ENCODE results near the gene SEC24D. TPM values are rescaled to one million over a fixed set of nuclear protein-coding genes. Genes with fewer than 3 reads are reported as not detected.
"Not testable (repeated sequence)": the region's sequence is repeated elsewhere in the genome, so short reads cannot be mapped to it uniquely, and the experiment has no call there.

The SEC24D gene
- polyA plus RNA-seq (2013, experiment 1 of 2; ENCODE audit: insufficient read length), result 154 TPM
- 202 TPM for polyA plus RNA-seq (2013, experiment 2 of 2; ENCODE audit: insufficient read length)

DNA sequence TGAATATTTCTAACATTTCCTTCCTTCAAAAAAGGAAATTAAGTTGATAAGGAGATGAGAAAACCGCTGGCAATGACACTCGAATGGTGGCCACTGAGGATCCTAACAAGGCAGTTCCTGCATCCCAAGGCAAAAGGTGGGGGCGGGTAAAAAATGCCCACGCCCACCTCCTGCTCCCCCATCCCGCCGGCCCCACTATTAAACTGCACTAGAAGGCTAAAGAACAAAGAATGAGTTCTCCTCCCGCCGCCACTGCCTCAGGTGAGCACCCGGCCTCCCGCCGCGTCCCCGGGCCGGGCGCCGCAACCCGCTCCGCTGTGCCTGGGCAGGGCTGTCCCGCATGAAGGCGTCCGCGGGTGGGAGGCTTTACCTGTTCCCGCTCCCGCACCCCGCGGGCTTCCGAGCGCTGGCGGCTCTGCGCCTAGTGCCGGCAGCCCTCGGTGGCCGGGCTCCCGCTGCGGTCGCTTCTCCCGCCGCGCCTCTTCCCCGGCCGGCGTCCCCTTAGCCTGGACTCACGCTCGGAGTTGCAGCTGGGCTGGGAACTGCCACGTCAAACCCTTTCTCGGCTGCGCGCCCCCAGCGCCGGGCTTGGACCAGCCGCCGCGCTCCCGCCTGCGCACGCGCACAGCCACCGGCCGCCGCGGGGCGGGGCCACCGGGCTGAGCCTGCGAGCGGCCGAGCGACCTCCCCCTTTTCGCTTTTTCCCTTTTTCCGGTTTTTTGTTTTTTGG lies at the start of gene SEC24D:
TSS of gene SEC24D (minus strand) at position 556 of the 730 bp plus-strand sequence. CDS start 2,430 bp downstream, outside the sequence.
- peak; percentile 90 for DNase-seq

DNA sequence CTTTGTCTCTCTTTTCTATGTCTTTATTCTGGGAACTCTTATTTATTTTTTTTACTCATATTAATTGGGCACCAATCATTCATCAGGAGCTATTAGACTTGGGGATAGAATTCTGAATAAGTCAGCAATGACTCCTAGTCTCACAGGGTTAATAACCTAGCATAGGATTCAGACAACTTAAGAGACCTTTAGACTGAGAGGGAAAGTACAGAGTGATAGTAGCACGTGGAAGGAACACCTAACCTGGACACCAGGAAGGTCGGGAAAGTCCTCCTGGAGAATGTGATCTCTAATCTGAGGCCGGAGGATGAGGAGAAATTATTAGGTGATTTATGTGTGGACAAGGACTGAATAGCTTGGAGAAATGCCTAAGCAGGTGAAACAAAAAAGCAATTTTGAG lies 48.8 kb upstream of the SEC24D start:
- DNase-seq, result no peak

GRCh38 chr4:118883861-118884260 lies 47.9 kb upstream of the SEC24D start:
- DNase-seq, result no peak

DNA sequence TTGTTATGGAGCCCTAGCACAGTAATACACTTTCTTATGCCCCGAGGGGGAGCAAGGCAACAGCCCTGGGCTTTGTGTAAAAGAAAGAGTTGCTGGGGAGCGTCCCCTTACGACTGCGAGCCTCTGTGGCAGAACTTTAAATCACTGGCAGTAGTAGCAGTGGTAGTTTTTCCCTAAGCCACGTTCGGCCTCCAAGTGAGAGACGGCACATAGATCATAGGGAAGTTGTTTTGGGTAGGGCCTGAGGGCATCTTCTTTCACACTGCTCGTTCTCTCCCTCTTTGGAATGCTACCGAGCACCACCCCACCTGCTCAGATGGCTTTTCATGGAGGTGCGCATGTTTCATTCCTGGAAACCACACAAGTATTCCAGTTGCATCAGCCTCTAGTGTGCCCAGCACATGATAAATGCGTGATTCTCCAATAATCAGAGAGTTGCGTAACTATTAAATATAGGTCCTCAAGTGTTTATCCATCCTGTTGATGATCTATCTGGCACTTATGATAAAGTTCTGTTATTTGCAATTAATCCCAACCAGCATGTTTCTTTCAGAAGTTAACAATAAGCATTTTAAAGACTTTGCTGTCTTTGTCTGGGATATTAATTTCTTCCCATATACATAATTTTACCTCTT lies 45.7 kb upstream of the SEC24D start:
- no peak for DNase-seq

DNA sequence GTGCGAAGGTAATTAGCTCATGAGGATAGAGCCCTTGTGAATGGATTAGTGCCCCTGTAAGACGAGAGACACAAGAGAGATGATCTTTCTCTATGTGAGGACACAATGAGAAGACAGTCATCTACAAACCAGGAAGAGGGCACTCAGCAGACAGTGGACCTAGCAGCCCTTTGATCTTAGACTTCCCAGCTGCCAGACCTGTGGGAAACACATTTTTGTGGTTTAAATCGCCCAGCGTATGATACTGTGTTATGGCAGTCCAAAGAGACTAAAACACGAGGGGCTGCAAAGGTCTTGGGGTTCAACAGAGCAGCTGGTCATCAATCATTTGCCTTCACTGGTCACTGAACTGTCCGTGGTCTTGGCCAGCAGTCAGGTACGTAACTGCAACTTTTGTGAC lies 43.5 kb upstream of the SEC24D start:
- DNase-seq, result no peak

DNA sequence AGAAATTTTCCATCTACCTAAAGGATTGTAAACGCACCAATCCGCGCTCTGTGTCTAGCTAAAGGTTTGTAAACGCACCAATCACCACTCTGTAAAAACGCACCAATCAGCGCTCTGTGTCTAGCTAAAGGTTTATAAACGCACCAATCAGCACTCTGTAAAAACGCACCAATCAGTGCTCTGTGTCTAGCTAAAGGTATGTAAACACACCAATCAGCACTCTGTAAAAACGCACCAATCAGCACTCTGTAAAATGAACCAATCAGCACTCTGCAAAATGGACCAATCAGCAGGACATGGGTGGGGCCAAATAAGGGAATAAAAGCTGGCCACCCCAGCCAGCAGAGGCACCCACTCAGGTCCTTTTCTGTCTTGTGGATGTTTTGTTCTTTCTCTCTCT lies 42.6 kb upstream of the SEC24D start:
- not testable (repeated sequence) for DNase-seq

- DNase-seq, result no peak
Measured at GRCh38 chr4:118877797-118878196, 41.9 kb upstream of the SEC24D start.

GRCh38 chr4:118872181-118872580 lies 36.3 kb upstream of the SEC24D start:
- no peak for DNase-seq

DNA sequence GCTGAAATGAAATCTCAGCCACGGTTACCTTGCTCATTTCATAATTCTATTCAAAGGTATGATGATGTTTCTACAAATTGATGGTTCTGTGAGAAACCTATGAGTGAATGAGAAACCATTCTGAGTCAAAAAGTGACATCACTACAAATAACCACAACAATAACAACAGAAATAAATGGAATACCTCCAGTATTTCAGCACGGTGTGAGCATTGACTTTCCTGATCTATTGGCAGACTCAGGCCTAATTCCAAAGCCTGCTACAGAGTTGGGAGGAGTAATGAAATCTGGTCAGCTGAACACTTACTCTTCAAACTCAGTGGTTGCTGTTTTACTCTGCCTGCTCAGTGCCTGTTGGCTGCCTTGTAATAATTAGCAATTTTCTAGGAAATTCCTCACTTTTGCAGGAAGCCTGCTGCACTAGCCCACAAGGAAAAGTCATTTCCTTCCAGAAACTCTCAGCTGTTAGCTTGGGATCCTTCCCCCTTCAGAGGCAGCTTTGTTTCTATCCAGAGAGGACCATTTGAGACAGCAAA lies 33.9 kb upstream of the SEC24D start:
- DNase-seq, result peak; percentile 42

GRCh38 chr4:118867311-118868067 lies 31.6 kb upstream of the SEC24D start:
- DNase-seq, result no peak

GRCh38 chr4:118866442-118866841 lies 30.5 kb upstream of the SEC24D start:
- no peak for DNase-seq

GRCh38 chr4:118865091-118865708 lies 29.3 kb upstream of the SEC24D start:
- DNase-seq, result peak; percentile 54

- DNase-seq, result no peak
Measured at GRCh38 chr4:118858779-118859178, 22.9 kb upstream of the SEC24D start.

GRCh38 chr4:118857760-118858159 lies 21.8 kb upstream of the SEC24D start:
- DNase-seq, result no peak

GRCh38 chr4:118850488-118851173 lies 14.7 kb upstream of the SEC24D start:
- no peak for DNase-seq

- no peak for DNase-seq
Measured at GRCh38 chr4:118849867-118850487, 14.1 kb upstream of the SEC24D start.

DNA sequence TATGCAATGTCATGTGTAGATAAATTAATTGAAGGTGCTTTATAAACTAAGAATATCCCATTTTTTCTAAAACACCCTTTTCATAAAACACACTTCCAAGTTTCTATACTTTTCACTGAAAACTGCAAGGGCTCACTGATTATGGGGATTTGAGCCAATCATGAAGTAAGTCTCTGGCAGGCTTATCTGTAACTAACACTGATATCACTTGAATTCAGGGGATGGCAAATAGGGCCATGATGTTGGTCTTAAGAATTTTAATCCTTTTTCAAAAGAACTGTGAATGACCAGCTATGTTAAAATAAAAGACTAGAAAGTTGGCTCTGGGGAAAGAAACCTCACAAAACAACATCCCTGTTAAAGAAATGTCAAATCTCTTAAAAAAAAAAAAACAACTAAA lies 13.0 kb upstream of the SEC24D start:
- no peak for DNase-seq

DNA sequence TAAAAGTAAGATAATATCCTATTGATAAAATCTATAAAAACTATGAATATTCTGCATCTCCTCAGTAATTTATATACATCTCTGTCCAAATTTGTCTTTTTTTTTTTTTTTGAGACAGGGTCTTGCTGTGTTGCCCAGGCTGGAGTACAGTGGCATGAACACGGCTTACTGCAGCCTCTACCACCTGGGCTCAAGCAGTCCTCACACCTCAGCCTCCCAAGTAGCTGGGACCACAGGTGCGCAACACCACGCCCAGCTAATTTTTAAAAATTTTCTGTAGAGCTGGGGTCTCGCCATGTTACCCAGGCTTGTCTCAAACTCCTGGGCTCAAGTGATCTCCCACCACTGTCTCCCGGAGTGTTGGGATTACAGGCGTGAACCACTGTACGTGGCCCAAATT lies 12.3 kb upstream of the SEC24D start:
- no peak for DNase-seq

GRCh38 chr4:118846979-118847378 lies 11.1 kb upstream of the SEC24D start:
- DNase-seq, result no peak

DNA sequence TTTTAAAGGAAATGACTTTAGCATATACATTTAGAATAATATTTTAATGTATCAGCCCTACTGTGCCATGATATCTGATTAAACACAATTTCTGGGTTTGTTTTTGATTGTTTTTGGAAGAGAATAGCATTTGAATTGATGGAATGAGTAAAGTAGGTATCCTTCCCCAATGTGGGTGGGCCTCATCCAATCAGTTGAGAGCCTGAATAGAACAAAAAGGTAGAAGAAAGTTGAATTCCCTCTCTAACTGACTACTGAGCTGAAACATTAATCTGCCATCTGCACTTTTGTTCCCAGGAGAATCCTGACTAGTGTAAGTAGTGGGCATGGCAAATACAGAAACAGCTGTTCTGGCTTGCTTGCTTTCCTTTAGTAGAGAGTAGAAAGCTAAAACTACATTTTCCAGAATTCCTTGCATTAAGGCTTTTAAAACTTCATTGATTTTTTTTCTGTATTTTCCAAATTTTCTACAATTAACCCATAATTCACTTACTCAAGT lies 9.7 kb upstream of the SEC24D start:
- DNase-seq, result no peak

DNA sequence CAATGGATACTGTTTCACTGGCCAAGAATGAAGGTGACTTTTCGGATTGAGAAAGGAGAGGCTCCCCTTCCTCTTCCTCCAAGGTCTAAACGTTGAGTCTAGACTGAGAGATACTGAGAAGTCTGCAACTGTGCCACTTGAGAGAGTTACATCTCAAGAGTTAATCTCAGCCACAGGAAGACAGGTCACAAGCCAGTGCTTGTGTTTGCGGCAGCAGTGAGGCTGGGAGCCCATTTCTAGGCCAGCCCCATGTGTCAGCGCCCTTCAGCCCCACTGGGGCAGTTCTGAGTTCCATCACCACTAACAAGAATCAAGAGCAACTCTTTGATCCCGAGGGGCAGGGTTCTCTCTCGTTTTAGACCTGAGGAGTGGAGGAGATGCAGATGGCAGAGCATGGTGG lies 7.3 kb upstream of the SEC24D start:
- no peak for DNase-seq
